Keratinocyte (primary cell): ENCODE data around the gene PCYT1B. TPM values are rescaled to one million over a fixed set of nuclear protein-coding genes. Genes with fewer than 3 reads are reported as not detected.

ENCODE experiments used
- DNase-seq: peaks from one replicate; pipeline ENCODE4 v3.0.0-alpha.2; 2011; ENCODE audit warnings: low read depth, missing footprints, low spot score
- FAIRE-seq: peaks from 2 replicates; lab custom pipeline; 2011; peaks lifted over from hg19 to GRCh38; lab: Jason Lieb, UNC
- H2AFZ ChIP-seq: 2 replicates; pipeline ENCODE4 v1.6.0; 2012; ENCODE audit warnings: low read length, control low read depth, inconsistent platforms; ENCODE audit not compliant: control insufficient read depth
- H3K27ac ChIP-seq: 2 replicates; pipeline ENCODE4 v1.5.1; 2011; ENCODE audit warnings: low read length; ENCODE audit not compliant: control insufficient read depth, insufficient read depth
- H3K27me3 ChIP-seq: 3 replicates; pipeline ENCODE4 v1.6.0; 2011; ENCODE audit warnings: low read length; ENCODE audit not compliant: control insufficient read depth, insufficient read depth; ENCODE audit errors: extremely low read depth
- H3K36me3 ChIP-seq, 2 experiments: 2 replicates in 1 of 2; 3 replicates in 1 of 2; pipeline ENCODE4 v1.5.1; 2011; ENCODE audit warnings: low read length in 2 of 2, mild to moderate bottlenecking in 1 of 2; ENCODE audit not compliant: control insufficient read depth in 2 of 2, insufficient read depth in 2 of 2; ENCODE audit errors: extremely low read depth in 1 of 2
- H3K4me1 ChIP-seq: 3 replicates; pipeline ENCODE4 v1.5.1; 2011; ENCODE audit warnings: low read length; ENCODE audit not compliant: control insufficient read depth, insufficient read depth; ENCODE audit errors: extremely low read depth
- H3K4me2 ChIP-seq: 3 replicates; pipeline ENCODE4 v1.6.0; 2011; ENCODE audit warnings: low read depth, low read length; ENCODE audit not compliant: control insufficient read depth, insufficient read depth; ENCODE audit errors: extremely low read depth
- H3K4me3 ChIP-seq, 3 experiments: fragments of 200-600 bp in 1 of 3; sonication (generic) in 1 of 3; 2 replicates in 2 of 3; 3 replicates in 1 of 3; pipeline ENCODE4 v1.5.1; 2011 to 2016; ENCODE audit warnings: low read length in 3 of 3, mild to moderate bottlenecking in 3 of 3, control low read depth in 2 of 3, inconsistent platforms in 1 of 3, low read depth in 1 of 3, mixed read lengths in 1 of 3, mixed run types in 1 of 3, moderate library complexity in 1 of 3; ENCODE audit not compliant: control insufficient read depth in 2 of 3, insufficient read depth in 2 of 3; ENCODE audit errors: extremely low read depth in 1 of 3
- H3K79me2 ChIP-seq: 2 replicates; pipeline ENCODE4 v1.6.0; 2012; ENCODE audit warnings: low read length; ENCODE audit not compliant: control insufficient read depth, insufficient read depth
- H3K9ac ChIP-seq: 3 replicates; pipeline ENCODE4 v1.6.0; 2011; ENCODE audit warnings: low read length; ENCODE audit not compliant: control insufficient read depth, insufficient read depth; ENCODE audit errors: extremely low read depth
- H3K9me1 ChIP-seq: 3 replicates; pipeline ENCODE4 v1.6.0; 2011; ENCODE audit warnings: low read length; ENCODE audit not compliant: control insufficient read depth, insufficient read depth; ENCODE audit errors: extremely low read depth
- H3K9me3 ChIP-seq: 2 replicates; pipeline ENCODE4 v1.5.1; 2012; ENCODE audit warnings: low read depth, low read length; ENCODE audit not compliant: control insufficient read depth
- H4K20me1 ChIP-seq: 3 replicates; pipeline ENCODE4 v1.6.0; 2011; ENCODE audit warnings: low read length; ENCODE audit not compliant: control insufficient read depth, insufficient read depth; ENCODE audit errors: extremely low read depth
- EZH2 ChIP-seq: IDR thresholded peaks from one replicate; pipeline ENCODE4 v1.6.1; 2012; ENCODE audit warnings: inconsistent platforms, mild to moderate bottlenecking, low read length, moderate library complexity
- dilution Hi-C: fragments of 300-500 bp; cut with MboI; formaldehyde crosslinking; loops from one replicate; pipeline ENCODE4 v1.7.0; 2020; ENCODE audit warnings: low sequenced_read_pairs; ENCODE audit not compliant: extremely low pct_ligation_motif_present
- polyA plus RNA-seq, 5 experiments: library from polyadenylated mRNA; depleted of rRNA in 3 of 5; stranded (reverse) in 3 of 5; stranded (forward) in 1 of 5; unstranded in 1 of 5; fragments of >200 nt; gene quantifications; 1 replicate in 1 of 5; 2 replicates in 3 of 5; 3 replicates in 1 of 5; pipeline versions ENCODE4 v1.2.1 to v1.2.3, GENCODE V29; 2011 to 2012; ENCODE audit warnings: missing spikeins in 2 of 5, low read depth in 1 of 5, low replicate concordance in 1 of 5
- TF ChIP-seq, protein P1 (sequence below), 3 experiments: IDR thresholded peaks in 1 of 3; conservative IDR thresholded peaks in 1 of 3; optimal IDR thresholded peaks in 1 of 3; 2 replicates in 2 of 3; 3 replicates in 1 of 3; pipeline versions ENCODE3 to v1.5.1; 2011; ENCODE audit warnings: low read length in 3 of 3, mild to moderate bottlenecking in 3 of 3, moderate library complexity in 2 of 3, control low read depth in 1 of 3, inconsistent platforms in 1 of 3; ENCODE audit not compliant: insufficient read depth in 2 of 3; ENCODE audit errors: extremely low read depth in 1 of 3

Gene PCYT1B
- polyA plus RNA-seq, 1 donor (not counting 4 experiments of a cell fraction or from before 2014, with no cell fraction given), result 3.7 TPM

DNA sequence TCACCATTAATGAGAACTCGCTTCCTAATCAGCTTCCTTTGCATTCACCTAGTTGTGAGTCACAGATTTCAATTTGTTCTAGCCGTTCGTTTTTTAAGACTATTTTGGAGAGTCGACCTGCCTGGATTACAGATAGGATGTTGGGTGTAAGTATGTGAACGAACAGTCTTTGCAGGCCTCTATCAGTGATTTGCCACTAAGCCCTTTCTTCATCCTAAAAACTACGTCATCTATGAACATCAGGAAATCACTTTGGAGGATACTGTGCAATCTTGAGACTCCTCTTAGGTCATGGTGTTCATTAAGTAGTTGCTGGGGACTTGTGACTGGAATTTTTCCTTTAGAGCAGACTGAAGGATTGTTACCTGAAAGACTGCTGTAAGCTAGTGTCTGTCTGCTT, 47.7 kb upstream of the PCYT1B start:
- dilution Hi-C loops, result no loop called here
- no peak overlapping the region for H2AFZ ChIP-seq
- no peak overlapping the region for H3K27ac ChIP-seq
- H3K27me3 ChIP-seq, result no peaks in the 10 kb centered on the region
- H3K9ac ChIP-seq, result no peak overlapping the region
- FAIRE-seq (no peak), DNase-seq (no peak)
- peak overlapping the region; percentile 72 for H3K4me2 ChIP-seq
- H3K9me1 ChIP-seq, result no peaks in the 10 kb centered on the region
- no peaks in the 10 kb centered on the region for H3K4me1 ChIP-seq
- H3K9me3 ChIP-seq, result no peaks in the 10 kb centered on the region
- H3K4me3 ChIP-seq, result peak overlapping the region in 2 of 3 experiments; percentile 52 to 76
- peaks cover 0 to 3% of the 10 kb centered on the region in 2 experiments for H3K36me3 ChIP-seq
- peaks cover 29% of the 10 kb centered on the region for H3K79me2 ChIP-seq
- H4K20me1 ChIP-seq, result no peaks in the 10 kb centered on the region
- TF ChIP-seq, protein P1, sequence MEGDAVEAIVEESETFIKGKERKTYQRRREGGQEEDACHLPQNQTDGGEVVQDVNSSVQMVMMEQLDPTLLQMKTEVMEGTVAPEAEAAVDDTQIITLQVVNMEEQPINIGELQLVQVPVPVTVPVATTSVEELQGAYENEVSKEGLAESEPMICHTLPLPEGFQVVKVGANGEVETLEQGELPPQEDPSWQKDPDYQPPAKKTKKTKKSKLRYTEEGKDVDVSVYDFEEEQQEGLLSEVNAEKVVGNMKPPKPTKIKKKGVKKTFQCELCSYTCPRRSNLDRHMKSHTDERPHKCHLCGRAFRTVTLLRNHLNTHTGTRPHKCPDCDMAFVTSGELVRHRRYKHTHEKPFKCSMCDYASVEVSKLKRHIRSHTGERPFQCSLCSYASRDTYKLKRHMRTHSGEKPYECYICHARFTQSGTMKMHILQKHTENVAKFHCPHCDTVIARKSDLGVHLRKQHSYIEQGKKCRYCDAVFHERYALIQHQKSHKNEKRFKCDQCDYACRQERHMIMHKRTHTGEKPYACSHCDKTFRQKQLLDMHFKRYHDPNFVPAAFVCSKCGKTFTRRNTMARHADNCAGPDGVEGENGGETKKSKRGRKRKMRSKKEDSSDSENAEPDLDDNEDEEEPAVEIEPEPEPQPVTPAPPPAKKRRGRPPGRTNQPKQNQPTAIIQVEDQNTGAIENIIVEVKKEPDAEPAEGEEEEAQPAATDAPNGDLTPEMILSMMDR (optimal IDR thresholded peaks at IDR 0.05 in 1 of 3, IDR thresholded peaks at IDR 0.05 in 1 of 3, conservative IDR thresholded peaks at IDR 0.05 in 1 of 3; ENCODE audit: extremely low read depth in 1 of 3, insufficient read depth in 2 of 3, low read length in 3 of 3), result no peak
- no peak for TF ChIP-seq EZH2

DNA sequence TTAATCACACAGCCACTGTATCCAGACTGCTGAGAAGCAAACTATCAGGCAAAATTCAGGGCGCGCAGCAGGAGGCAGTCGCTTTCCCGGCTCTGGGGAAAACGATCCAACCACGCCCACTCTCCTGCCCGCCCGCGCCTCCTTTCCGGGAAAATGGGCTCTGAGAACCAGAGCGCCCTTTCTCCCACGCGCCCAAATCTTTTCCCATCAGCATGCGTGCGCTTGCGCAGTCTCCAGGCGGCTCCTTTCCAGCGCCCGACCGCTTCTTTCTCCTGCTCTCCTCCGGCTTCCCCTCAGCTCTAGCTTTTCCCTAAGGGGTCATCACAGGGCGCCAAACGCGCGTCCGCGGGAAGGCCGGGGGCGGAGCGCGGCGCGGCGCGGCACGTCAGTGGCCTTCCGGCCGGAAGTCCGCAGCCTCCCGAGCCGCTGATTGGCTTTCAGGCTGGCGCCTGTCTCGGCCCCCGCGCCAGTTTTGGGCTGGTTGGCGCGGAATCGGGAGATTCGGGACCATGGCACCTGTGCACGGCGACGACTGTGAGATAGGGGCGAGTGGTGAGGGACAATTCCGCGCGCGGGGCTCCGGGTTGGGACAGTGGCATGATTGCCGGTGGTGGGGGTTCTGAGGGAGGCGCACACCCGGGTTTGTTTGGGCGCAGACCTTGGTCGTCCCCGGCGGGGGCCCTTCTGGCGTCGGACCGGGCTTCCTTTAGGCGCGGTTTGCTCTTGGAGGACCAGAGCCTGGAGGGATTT, 46.5 kb upstream of the PCYT1B start, which contains the start of gene POLA1:
Gene POLA1, plus strand, starts transcription at position 466 of the 750 bp plus-strand sequence. Its CDS starts 44 bp downstream, at position 510.
- H3K36me3 ChIP-seq, result peaks cover 0 to 3% of the 10 kb centered on the region in 2 experiments
- H3K27ac ChIP-seq, result peak within 1 kb of the TSS; percentile 62
- FAIRE-seq, result no peak
- H3K79me2 ChIP-seq, result peaks cover 29% of the 10 kb centered on the region
- H3K9ac ChIP-seq, result peak within 1 kb of the TSS; percentile 71
- H3K27me3 ChIP-seq, result no peaks in the 10 kb centered on the region
- TF ChIP-seq EZH2, result no peak
- TF ChIP-seq, protein P1 (optimal IDR thresholded peaks at IDR 0.05 in 1 of 3, IDR thresholded peaks at IDR 0.05 in 1 of 3, conservative IDR thresholded peaks at IDR 0.05 in 1 of 3; ENCODE audit: extremely low read depth in 1 of 3, insufficient read depth in 2 of 3, low read length in 3 of 3), result peak; percentile 29 to 45 (median 30)
- dilution Hi-C loops, result no loop called here
- no peaks in the 10 kb centered on the region for H3K9me1 ChIP-seq
- no peaks in the 10 kb centered on the region for H4K20me1 ChIP-seq
- H3K9me3 ChIP-seq, result no peaks in the 10 kb centered on the region
- no peaks in the 10 kb centered on the region for H3K4me1 ChIP-seq
- DNase-seq, result peak; percentile 35
- peak within 1 kb of the TSS; percentile 73 for H3K4me2 ChIP-seq
- peak within 1 kb of the TSS; percentile 52 to 76 (median 71) for H3K4me3 ChIP-seq
- peak within 1 kb of the TSS; percentile 87 for H2AFZ ChIP-seq
